GM12878 (cell line): ENCODE measurements around the gene ACYP2. TPM values are rescaled to one million over a fixed set of nuclear protein-coding genes. Genes with fewer than 3 reads are reported as not detected.

Experiments used
- ATAC-seq: fragments of 200-7000 bp; cut with Tn5 transposase; 3 replicates; pipeline ENCODE4 v1.9.1; 2020; ENCODE audit warnings: mild to moderate bottlenecking, moderate library complexity
- BruUV-seq: library from RNA; stranded (reverse); fragments of 400-500 nt; replicated peaks from 2 replicates; lab custom pipeline; 2021; lab: Mats Ljungman, UMichigan
- CTCF ChIA-PET: fragments of 300-600 bp; sonication (Branson Sonifier 250); formaldehyde crosslinking; extraction: SDS; loops from one replicate; lab custom pipeline; 2021; ENCODE audit warnings: inconsistent platforms; lab: Yijun Ruan, JAX
- POLR2A ChIA-PET: fragments of 350-600 bp; formaldehyde crosslinking; extraction: SDS; loops from one replicate; lab custom pipeline; 2021; ENCODE audit warnings: inconsistent platforms; lab: Charles Lee
- RAD21 ChIA-PET: fragments of 300-600 bp; sonication (Branson Sonifier 250); formaldehyde crosslinking; loops from one replicate; lab custom pipeline; 2023; ENCODE audit warnings: antibody characterized with exemption; ENCODE audit not compliant: unreplicated experiment; lab: Charles Lee
- SMC1A ChIA-PET: fragments of 300-600 bp; sonication (Branson Sonifier 250); formaldehyde crosslinking; loops from one replicate; lab custom pipeline; 2023; ENCODE audit not compliant: unreplicated experiment, uncharacterized antibody; lab: Charles Lee
- DNase-seq: peaks from one replicate; pipeline ENCODE4 v3.0.0-alpha.2; 2011; ENCODE audit warnings: low read depth, low spot score
- FAIRE-seq: peaks from 3 replicates; lab custom pipeline; 2011; peaks lifted over from hg19 to GRCh38; lab: Jason Lieb, UNC
- H2AFZ ChIP-seq: 2 replicates; pipeline ENCODE4 v1.6.0; 2011; ENCODE audit warnings: low read depth, low read length, control low read depth; ENCODE audit not compliant: control insufficient read depth
- H3K27ac ChIP-seq: 2 replicates; pipeline ENCODE4 v1.5.1; 2011; ENCODE audit warnings: control low read depth; ENCODE audit not compliant: control insufficient read depth, insufficient read depth
- H3K27me3 ChIP-seq, 2 experiments: replicated peaks in 1 of 2; 2 replicates each; pipeline versions ENCODE4 v1.6.0 to v1.6.1; 2011; ENCODE audit warnings: low read length in 1 of 2; ENCODE audit not compliant: control insufficient read depth in 2 of 2, insufficient read depth in 2 of 2
- H3K36me3 ChIP-seq, 2 experiments: 2 replicates each; pipeline ENCODE4 v1.5.1; 2011; ENCODE audit warnings: low read length in 1 of 2; ENCODE audit not compliant: control insufficient read depth in 2 of 2, insufficient read depth in 2 of 2
- H3K4me1 ChIP-seq: 2 replicates; pipeline ENCODE4 v1.6.1; 2011; ENCODE audit warnings: mild to moderate bottlenecking, low read length, moderate library complexity, mixed read lengths; ENCODE audit not compliant: control insufficient read depth, insufficient read depth
- H3K4me2 ChIP-seq: 2 replicates; pipeline ENCODE4 v1.6.0; 2011; ENCODE audit warnings: control low read depth; ENCODE audit not compliant: control insufficient read depth, insufficient read depth
- H3K4me3 ChIP-seq: fragments of 200-600 bp; sonication (generic); 2 replicates; pipeline ENCODE4 v1.5.1; 2016
- H3K79me2 ChIP-seq: 2 replicates; pipeline ENCODE4 v1.6.0; 2011; ENCODE audit warnings: low read length; ENCODE audit not compliant: control insufficient read depth, insufficient read depth
- H3K9ac ChIP-seq: 2 replicates; pipeline ENCODE4 v1.8.0; 2011; ENCODE audit warnings: low read length, control low read depth, mixed read lengths; ENCODE audit not compliant: control insufficient read depth, insufficient read depth
- H3K9me3 ChIP-seq: replicated peaks from 3 replicates; pipeline ENCODE4 v1.5.1; 2011; ENCODE audit warnings: mild to moderate bottlenecking, low read length; ENCODE audit not compliant: control insufficient read depth, insufficient read depth
- H4K20me1 ChIP-seq: 2 replicates; pipeline ENCODE4 v1.6.0; 2011; ENCODE audit not compliant: control insufficient read depth, insufficient read depth
- BACH1 ChIP-seq: fragments of 450-650 bp; IDR thresholded peaks from 2 replicates; pipeline ENCODE4 v1.6.1; 2017; ENCODE audit warnings: mild to moderate bottlenecking, borderline replicate concordance
- DPF2 ChIP-seq: fragments of 450-650 bp; IDR thresholded peaks from 2 replicates; pipeline ENCODE4 v1.6.1; 2017; ENCODE audit warnings: mild to moderate bottlenecking
- FOXK2 ChIP-seq: fragments of 450-650 bp; IDR thresholded peaks from 2 replicates; pipeline ENCODE4 v1.6.1; 2017; ENCODE audit warnings: mild to moderate bottlenecking, moderate library complexity
- GABPA ChIP-seq: IDR thresholded peaks from 2 replicates; pipeline ENCODE4 v1.6.1; 2014; ENCODE audit warnings: antibody characterized with exemption, low read depth, mild to moderate bottlenecking, inconsistent platforms
- HDGF ChIP-seq: fragments of 450-650 bp; IDR thresholded peaks from 2 replicates; pipeline ENCODE4 v1.6.1; 2016; ENCODE audit warnings: antibody characterized with exemption
- LARP7 ChIP-seq: fragments of 450-650 bp; IDR thresholded peaks from 2 replicates; pipeline ENCODE4 v1.6.1; 2017; ENCODE audit warnings: mild to moderate bottlenecking
- NFXL1 ChIP-seq: fragments of 450-650 bp; IDR thresholded peaks from 2 replicates; pipeline ENCODE4 v1.6.1; 2017; ENCODE audit warnings: antibody characterized with exemption, mild to moderate bottlenecking, borderline replicate concordance
- NFYA ChIP-seq: IDR thresholded peaks from 2 replicates; pipeline ENCODE4 v1.6.1; 2011; ENCODE audit warnings: low read depth, mild to moderate bottlenecking, low read length, improper control_type of control experiment, borderline replicate concordance
- PAX5 ChIP-seq: IDR thresholded peaks from 2 replicates; pipeline ENCODE4 v1.6.1; 2011; ENCODE audit warnings: low read depth, low read length, borderline replicate concordance
- POLR2AphosphoS5 ChIP-seq: IDR thresholded peaks from 2 replicates; pipeline ENCODE4 v1.6.1; 2011; ENCODE audit warnings: mild to moderate bottlenecking, low read length, inconsistent platforms
- SIN3A ChIP-seq: IDR thresholded peaks from 2 replicates; pipeline ENCODE4 v1.6.1; 2012; ENCODE audit warnings: low read depth, low read length, improper control_type of control experiment
- SRF ChIP-seq, 2 experiments: IDR thresholded peaks; 2 replicates each; pipeline ENCODE4 v1.6.1; 2011; ENCODE audit warnings: low read depth in 2 of 2, low read length in 2 of 2, mild to moderate bottlenecking in 1 of 2, moderate library complexity in 1 of 2
- TAF1 ChIP-seq: IDR thresholded peaks from 2 replicates; pipeline ENCODE4 v1.6.1; 2011; ENCODE audit warnings: mild to moderate bottlenecking, low read depth, low read length, borderline replicate concordance
- WRNIP1 ChIP-seq: IDR thresholded peaks from 2 replicates; pipeline ENCODE4 v1.6.1; 2011; ENCODE audit warnings: low read depth, low read length, improper control_type of control experiment, borderline replicate concordance
- ZNF217 ChIP-seq: fragments of 450-650 bp; IDR thresholded peaks from 2 replicates; pipeline ENCODE4 v1.6.1; 2017; ENCODE audit warnings: antibody characterized with exemption, mild to moderate bottlenecking
- ZNF24 ChIP-seq: fragments of 450-650 bp; IDR thresholded peaks from 2 replicates; pipeline ENCODE4 v1.6.1; 2017; ENCODE audit warnings: antibody characterized with exemption, mild to moderate bottlenecking
- ZZZ3 ChIP-seq: IDR thresholded peaks from 2 replicates; pipeline ENCODE4 v1.6.1; 2011; ENCODE audit warnings: low read depth; ENCODE audit not compliant: control insufficient read depth, insufficient read length
- WGBS: methylation state at CpG from one replicate; pipeline ENCODE4 v1.1.6; 2016; ENCODE audit warnings: low lambda C conversion rate; ENCODE audit not compliant: insufficient replicate concordance, insufficient coverage; ENCODE audit errors: missing lambda C conversion rate; 5-methylcytosine and 5-hydroxymethylcytosine counted together
- in situ Hi-C: fragments of 300-500 bp; cut with MboI; formaldehyde crosslinking; loops from 9 replicates; pipeline ENCODE4 v1.14.3; 2018; ENCODE audit warnings: mixed read lengths
- intact Hi-C: fragments of 100-400 bp; cut with micrococcal nuclease; formaldehyde crosslinking; loops from one replicate; pipeline ENCODE4 v1.14.2; 2022; ENCODE audit not compliant: unreplicated experiment
- polyA plus RNA-seq, 11 experiments: library from polyadenylated mRNA; depleted of rRNA in 4 of 11; unstranded in 6 of 11; stranded (reverse) in 5 of 11; fragments of >200 nt; fragmentation: Nextera tagmentation in 4 of 11; fragmentation: Illumina TruSeq in 1 of 11; extraction: Ambion mirVana in 4 of 11; extraction: Trizol in 1 of 11; gene quantifications; 1 replicate in 1 of 11; 2 replicates in 10 of 11; pipeline versions ENCODE4 v1.2.1 to v1.2.3, GENCODE V29; 2011 to 2016; ENCODE audit warnings: inconsistent platforms in 2 of 11, missing spikeins in 2 of 11, low read depth in 1 of 11
- total RNA-seq, 4 experiments: library from RNA; depleted of rRNA in 3 of 4; stranded (reverse); fragments of >200 nt in 3 of 4; fragmentation: Illumina TruSeq in 1 of 4; extraction: Trizol in 1 of 4; gene quantifications; 2 replicates each; pipeline versions ENCODE4 v1.2.1 to v1.2.3, GENCODE V29; 2013 to 2021
- TF ChIP-seq, protein P1 (sequence below): fragments of 450-650 bp; IDR thresholded peaks from 2 replicates; pipeline ENCODE4 v1.6.1; 2017; ENCODE audit warnings: mild to moderate bottlenecking
- TF ChIP-seq, protein P2 (sequence below): fragments of 450-650 bp; IDR thresholded peaks from 2 replicates; pipeline ENCODE4 v1.6.1; 2017; ENCODE audit warnings: mild to moderate bottlenecking, low read depth, inconsistent platforms; ENCODE audit not compliant: poor library complexity, severe bottlenecking

ACYP2 gene
- total and polyA plus RNA-seq, 10 of the 15 experiments (the other 5 are each of a cell fraction or from before 2014, with no cell fraction given), result 4.2 to 16.3 (median 9.0) TPM

DNA sequence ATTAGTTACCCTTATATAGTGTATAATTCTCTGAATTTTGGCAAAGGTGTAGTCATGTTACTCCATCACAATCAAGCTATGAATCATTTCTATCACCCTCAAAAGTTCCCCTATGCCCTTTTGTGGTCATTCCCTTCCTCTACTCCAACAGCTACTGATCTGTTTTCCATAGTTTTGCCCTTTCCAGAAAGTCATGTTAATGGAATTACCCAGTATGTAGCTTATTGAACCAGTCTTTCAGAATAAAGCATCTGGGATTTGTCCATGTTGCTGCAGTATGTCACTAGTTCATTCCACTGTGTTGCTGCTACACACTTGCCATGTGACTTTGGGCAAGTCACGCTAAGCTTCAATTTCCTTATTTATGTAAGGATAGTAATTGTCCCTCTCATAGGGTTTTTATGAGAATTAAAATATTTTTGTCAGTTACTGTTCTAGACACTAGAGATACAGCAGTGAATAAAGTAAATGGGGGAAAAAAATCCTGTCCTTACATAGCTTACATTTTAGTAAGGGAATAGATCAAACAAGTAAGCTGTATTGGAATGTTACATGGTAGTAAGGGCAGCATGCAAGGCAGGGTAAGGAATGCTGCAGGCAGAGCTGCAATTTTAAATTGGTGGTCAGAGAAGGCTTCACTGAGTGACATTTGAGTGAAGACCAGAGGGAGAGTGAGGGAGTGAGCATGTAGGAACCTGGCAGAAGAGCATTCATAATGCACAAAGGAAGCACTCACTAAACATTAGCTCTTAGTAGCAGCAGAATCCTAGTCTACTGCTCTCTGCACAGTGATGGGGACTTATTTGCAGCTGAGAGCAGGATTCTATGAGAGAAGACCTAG is 220.9 kb downstream of the ACYP2 start:
- ATAC-seq, result no peak
- POLR2A ChIA-PET, result interaction anchor here (0.7 kb wide), 1 partner anchor 145 kb away, joined by 3 read pairs; no protein-coding TSS in a partner anchor
- BruUV-seq, result no TSS peak

More for the DNA sequence above, 220.9 kb downstream of the ACYP2 start:
- no peaks in the 10 kb centered on the region for H3K79me2 ChIP-seq
- H2AFZ ChIP-seq, result no peak overlapping the region
- no peak overlapping the region for H3K27ac ChIP-seq
- SMC1A ChIA-PET, result interaction anchor here (0.7 to 2.4 kb wide), 5 partner anchors 8 to 369 kb away, joined by 3 to 9 read pairs (median 3); no protein-coding TSS in a partner anchor
- H3K9me3 ChIP-seq, result no peaks in the 10 kb centered on the region
- CTCF ChIA-PET, result no interaction called here
- H3K4me1 ChIP-seq, result no peaks in the 10 kb centered on the region
- no peaks in the 10 kb centered on the region for H4K20me1 ChIP-seq
- in situ Hi-C loops, result no loop called here
- H3K36me3 ChIP-seq, result no peaks in the 10 kb centered on the region
- H3K9ac ChIP-seq, result no peak overlapping the region
- intact Hi-C loops, result no loop called here
- DNase-seq (no peak), FAIRE-seq (no peak)
- H3K27me3 ChIP-seq, result no peaks in the 10 kb centered on the region
- RAD21 ChIA-PET, result interaction anchor here (1.0 kb wide), 1 partner anchor 287 kb away, joined by 3 read pairs; no protein-coding TSS in a partner anchor
- TF ChIP-seq LARP7 (no peak), WRNIP1 (no peak), NFYA (no peak), ZZZ3 (no peak), SRF (IDR thresholded peaks at IDR 0.05; ENCODE audit: low read depth in 2 of 2, low read length in 2 of 2) (no peak), POLR2AphosphoS5 (no peak), FOXK2 (no peak), TAF1 (no peak), PAX5 (no peak), HDGF (no peak), GABPA (no peak), BACH1 (no peak), ZNF217 (no peak), NFXL1 (no peak), DPF2 (no peak), SIN3A (no peak), ZNF24 (no peak)
- TF ChIP-seq, protein P1, sequence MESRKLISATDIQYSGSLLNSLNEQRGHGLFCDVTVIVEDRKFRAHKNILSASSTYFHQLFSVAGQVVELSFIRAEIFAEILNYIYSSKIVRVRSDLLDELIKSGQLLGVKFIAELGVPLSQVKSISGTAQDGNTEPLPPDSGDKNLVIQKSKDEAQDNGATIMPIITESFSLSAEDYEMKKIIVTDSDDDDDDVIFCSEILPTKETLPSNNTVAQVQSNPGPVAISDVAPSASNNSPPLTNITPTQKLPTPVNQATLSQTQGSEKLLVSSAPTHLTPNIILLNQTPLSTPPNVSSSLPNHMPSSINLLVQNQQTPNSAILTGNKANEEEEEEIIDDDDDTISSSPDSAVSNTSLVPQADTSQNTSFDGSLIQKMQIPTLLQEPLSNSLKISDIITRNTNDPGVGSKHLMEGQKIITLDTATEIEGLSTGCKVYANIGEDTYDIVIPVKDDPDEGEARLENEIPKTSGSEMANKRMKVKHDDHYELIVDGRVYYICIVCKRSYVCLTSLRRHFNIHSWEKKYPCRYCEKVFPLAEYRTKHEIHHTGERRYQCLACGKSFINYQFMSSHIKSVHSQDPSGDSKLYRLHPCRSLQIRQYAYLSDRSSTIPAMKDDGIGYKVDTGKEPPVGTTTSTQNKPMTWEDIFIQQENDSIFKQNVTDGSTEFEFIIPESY, result no peak
- TF ChIP-seq, protein P2, sequence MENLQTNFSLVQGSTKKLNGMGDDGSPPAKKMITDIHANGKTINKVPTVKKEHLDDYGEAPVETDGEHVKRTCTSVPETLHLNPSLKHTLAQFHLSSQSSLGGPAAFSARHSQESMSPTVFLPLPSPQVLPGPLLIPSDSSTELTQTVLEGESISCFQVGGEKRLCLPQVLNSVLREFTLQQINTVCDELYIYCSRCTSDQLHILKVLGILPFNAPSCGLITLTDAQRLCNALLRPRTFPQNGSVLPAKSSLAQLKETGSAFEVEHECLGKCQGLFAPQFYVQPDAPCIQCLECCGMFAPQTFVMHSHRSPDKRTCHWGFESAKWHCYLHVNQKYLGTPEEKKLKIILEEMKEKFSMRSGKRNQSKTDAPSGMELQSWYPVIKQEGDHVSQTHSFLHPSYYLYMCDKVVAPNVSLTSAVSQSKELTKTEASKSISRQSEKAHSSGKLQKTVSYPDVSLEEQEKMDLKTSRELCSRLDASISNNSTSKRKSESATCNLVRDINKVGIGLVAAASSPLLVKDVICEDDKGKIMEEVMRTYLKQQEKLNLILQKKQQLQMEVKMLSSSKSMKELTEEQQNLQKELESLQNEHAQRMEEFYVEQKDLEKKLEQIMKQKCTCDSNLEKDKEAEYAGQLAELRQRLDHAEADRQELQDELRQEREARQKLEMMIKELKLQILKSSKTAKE, result no peak
- no peak overlapping the region for H3K4me3 ChIP-seq
- no peak overlapping the region for H3K4me2 ChIP-seq
- 95% methylated on average over 1 of the region's 1 CpG for WGBS
